Measurements from ENCODE around the gene SORCS1. TPM values are rescaled to one million over a fixed set of nuclear protein-coding genes. Genes with fewer than 3 reads are reported as not detected.

SORCS1 gene
- total and polyA plus RNA-seq, 4 donors: 0.04 to 3.5 (median 0.05) TPM

- 56 to 58% methylated on average over 2 of the region's 2 CpGs for WGBS, 2 donors
- no peak for TF ChIP-seq CTCF (IDR thresholded peaks at IDR 0.05; ENCODE audit: control extremely low read depth, extremely low read depth)
- Histone ChIP-seq H3K27me3 (ENCODE audit: control insufficient read depth in 3 of 3, insufficient read depth in 3 of 3, low read length in 2 of 3) (peaks cover 15 to 68% (median 50%) of the 10 kb centered on the region in 3 donors), H3K36me3 (ENCODE audit: control insufficient read depth in 4 of 4, insufficient read depth in 4 of 4, low read length in 4 of 4) (no peaks in the 10 kb centered on the region), H3K9ac (ENCODE audit: insufficient read depth in 1 of 2, low read length in 2 of 2) (no peak overlapping the region), H3K4me3 (no peak overlapping the region), H3K4me1 (ENCODE audit: control insufficient read depth in 5 of 5, insufficient read depth in 5 of 5, low read length in 5 of 5) (peaks cover 0 to 10% (median 0%) of the 10 kb centered on the region in 5 donors), H3K9me3 (ENCODE audit: control insufficient read depth in 4 of 4, insufficient read depth in 3 of 4, low read length in 3 of 4) (peaks cover 0 to 4% (median 0%) of the 10 kb centered on the region in 4 donors), H3K27ac (ENCODE audit: low read depth in 1 of 2, low read length in 1 of 2) (no peak overlapping the region)
- DNase-seq (peak in 1 of 3 donors; percentile 3), ATAC-seq (ENCODE audit: insufficient read depth, low FRiP score) (no peak)
Measured at GRCh38 chr10:107166403-107166802, 1.9 kb upstream of the SORCS1 start.

DNA sequence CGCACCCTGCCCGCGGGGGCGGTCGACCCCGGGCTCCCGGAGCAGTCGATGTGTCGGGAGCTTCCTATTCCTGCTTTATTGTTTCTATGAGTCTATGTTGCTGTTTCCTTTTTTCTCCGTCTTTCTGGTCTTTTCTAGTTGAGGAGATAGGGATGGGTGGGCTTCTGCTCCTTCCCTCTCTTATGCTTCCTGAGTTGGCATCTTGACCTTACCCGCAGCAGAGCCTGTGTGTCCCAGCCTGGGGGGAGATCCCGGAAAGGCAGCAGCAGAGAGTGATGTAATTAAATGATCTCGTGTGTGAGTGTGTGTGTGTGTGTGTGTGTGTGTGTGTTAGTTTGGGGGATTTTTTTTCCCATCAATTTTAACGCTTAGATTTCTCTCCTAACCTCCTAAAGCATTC is 486 bp upstream of the SORCS1 start:
- H3K9me3 ChIP-seq (ENCODE audit: control insufficient read depth in 4 of 4, insufficient read depth in 3 of 4, low read length in 3 of 4): peaks cover 0 to 4% (median 0%) of the 10 kb centered on the region in 4 donors
- TF ChIP-seq CTCF (IDR thresholded peaks at IDR 0.05; ENCODE audit: control extremely low read depth, extremely low read depth): no peak
- no peak for ATAC-seq (ENCODE audit: insufficient read depth, low FRiP score)
- H3K9ac ChIP-seq (ENCODE audit: insufficient read depth in 1 of 2, low read length in 2 of 2): no peak overlapping the region
- no peaks in the 10 kb centered on the region for H3K36me3 ChIP-seq (ENCODE audit: control insufficient read depth in 4 of 4, insufficient read depth in 4 of 4, low read length in 4 of 4)
- H3K4me1 ChIP-seq (ENCODE audit: control insufficient read depth in 5 of 5, insufficient read depth in 5 of 5, low read length in 5 of 5): peaks cover 0 to 10% (median 0%) of the 10 kb centered on the region in 5 donors
- DNase-seq: peak in 2 of 3 donors; percentile 6 to 11
- peaks cover 18 to 82% (median 61%) of the 10 kb centered on the region in 3 donors for H3K27me3 ChIP-seq (ENCODE audit: control insufficient read depth in 3 of 3, insufficient read depth in 3 of 3, low read length in 2 of 3)
- H3K27ac ChIP-seq (ENCODE audit: low read depth in 1 of 2, low read length in 1 of 2): no peak overlapping the region
- no peak overlapping the region for H3K4me3 ChIP-seq
- WGBS, 2 donors: 2 to 5% methylated on average over 14 of the region's 14 CpGs

- no peak for ATAC-seq (ENCODE audit: insufficient read depth, low FRiP score)
- Histone ChIP-seq H3K4me1 (ENCODE audit: control insufficient read depth in 5 of 5, insufficient read depth in 5 of 5, low read length in 5 of 5) (peaks cover 0 to 10% (median 0%) of the 10 kb centered on the region in 5 donors), H3K36me3 (ENCODE audit: control insufficient read depth in 4 of 4, insufficient read depth in 4 of 4, low read length in 4 of 4) (no peaks in the 10 kb centered on the region), H3K4me3 (no peak overlapping the region), H3K27me3 (ENCODE audit: control insufficient read depth in 3 of 3, insufficient read depth in 3 of 3, low read length in 2 of 3) (peaks cover 22 to 82% (median 64%) of the 10 kb centered on the region in 3 donors), H3K9me3 (ENCODE audit: control insufficient read depth in 4 of 4, insufficient read depth in 3 of 4, low read length in 3 of 4) (peaks cover 0 to 4% (median 0%) of the 10 kb centered on the region in 4 donors), H3K9ac (ENCODE audit: insufficient read depth in 1 of 2, low read length in 2 of 2) (no peak overlapping the region), H3K27ac (ENCODE audit: low read depth in 1 of 2, low read length in 1 of 2) (no peak overlapping the region)
- TF ChIP-seq CTCF (IDR thresholded peaks at IDR 0.05; ENCODE audit: control extremely low read depth, extremely low read depth): no peak
- peak in 2 of 3 donors; percentile 3 to 16 for DNase-seq
- WGBS, 2 donors: 12 to 14% methylated on average over 7 of the region's 7 CpGs
Measured at GRCh38 chr10:107163076-107163855, 1.2 kb downstream of the SORCS1 start.

All from lung (tissue), 12 donors.